CD4-positive, alpha-beta memory T cell (primary cell): ENCODE results near the gene GTF2H1. TPM values are rescaled to one million over a fixed set of nuclear protein-coding genes. Genes with fewer than 3 reads are reported as not detected.

Experiments
- CTCF ChIA-PET: fragments of 350-600 bp; sonication (Branson Sonifier 250); formaldehyde crosslinking; loops from one replicate; lab custom pipeline; 2021; ENCODE audit warnings: inconsistent platforms; ENCODE audit not compliant: partially characterized antibody; lab: Charles Lee
- POLR2A ChIA-PET: fragments of 350-600 bp; sonication (Branson Sonifier 250); formaldehyde crosslinking; loops from one replicate; lab custom pipeline; 2021; ENCODE audit not compliant: partially characterized antibody; lab: Charles Lee
- DNase-seq, 5 donors: peaks; one replicate each; pipeline versions ENCODE4 v3.0.0 to v3.0.0-alpha.2; 2020 to 2022; ENCODE audit warnings: mixed read lengths in 1 of 5
- H3K27ac ChIP-seq: one replicate; pipeline ENCODE4 v1.7.0; 2013; ENCODE audit warnings: low read depth, low read length
- H3K27me3 ChIP-seq: 2 replicates; pipeline ENCODE4 v1.7.0; 2013; ENCODE audit warnings: mild to moderate bottlenecking, low read length, moderate library complexity; ENCODE audit not compliant: insufficient read depth
- H3K36me3 ChIP-seq: 2 replicates; pipeline ENCODE4 v1.7.0; 2013; ENCODE audit warnings: mild to moderate bottlenecking, low read length, moderate library complexity; ENCODE audit not compliant: insufficient read depth
- H3K4me1 ChIP-seq: 2 replicates; pipeline ENCODE4 v1.7.0; 2013; ENCODE audit warnings: mild to moderate bottlenecking, low read length, moderate library complexity; ENCODE audit not compliant: insufficient read depth
- H3K4me3 ChIP-seq, 2 donors: one replicate each; pipeline ENCODE4 v1.7.0; 2013; ENCODE audit warnings: low read length in 2 of 2, mild to moderate bottlenecking in 1 of 2
- H3K9me3 ChIP-seq, 2 donors: one replicate each; pipeline ENCODE4 v1.7.0; 2013; ENCODE audit warnings: low read length in 2 of 2, control low read depth in 1 of 2; ENCODE audit not compliant: control insufficient read depth in 1 of 2
- H3K27ac Mint-ChIP-seq, 7 donors: one replicate each; pipeline ENCODE4 v1.8.0; 2020 to 2021; ENCODE audit warnings: mixed read lengths in 7 of 7, mild to moderate bottlenecking in 6 of 7, inconsistent platforms in 3 of 7, moderate library complexity in 3 of 7
- H3K27me3 Mint-ChIP-seq, 2 donors: one replicate each; pipeline ENCODE4 v1.8.0; 2020 to 2021; ENCODE audit warnings: mixed read lengths in 2 of 2
- H3K36me3 Mint-ChIP-seq, 2 donors: one replicate each; pipeline ENCODE4 v1.8.0; 2020 to 2021; ENCODE audit warnings: mixed read lengths in 2 of 2, inconsistent platforms in 1 of 2, mild to moderate bottlenecking in 1 of 2
- H3K4me1 Mint-ChIP-seq, 4 donors: one replicate each; pipeline ENCODE4 v1.8.0; 2020 to 2021; ENCODE audit warnings: mixed read lengths in 4 of 4, mild to moderate bottlenecking in 1 of 4
- H3K4me3 Mint-ChIP-seq, 8 donors: one replicate each; pipeline ENCODE4 v1.8.0; 2020 to 2021; ENCODE audit warnings: mixed read lengths in 8 of 8, mild to moderate bottlenecking in 7 of 8, moderate library complexity in 6 of 8, inconsistent platforms in 3 of 8
- H3K9me3 Mint-ChIP-seq, 8 donors: one replicate each; pipeline ENCODE4 v1.8.0; 2020 to 2021; ENCODE audit warnings: mixed read lengths in 8 of 8, mild to moderate bottlenecking in 5 of 8, inconsistent platforms in 3 of 8, moderate library complexity in 1 of 8
- intact Hi-C: fragments of 100-400 bp; cut with micrococcal nuclease; formaldehyde crosslinking; loops from one replicate; pipeline ENCODE4 v1.15.1; 2023
- polyA plus RNA-seq, 2 donors: library from polyadenylated mRNA; unstranded; fragments of 300-500 nt; fragmentation: Illumina TruSeq; gene quantifications; one replicate each; pipeline ENCODE4 v1.2.3, GENCODE V29; 2021
- total RNA-seq, 2 experiments: library from RNA; stranded (reverse); gene quantifications; one replicate each; pipeline ENCODE4 v1.2.3, GENCODE V29; 2021

GTF2H1 gene
- total RNA-seq, result 10 to 100 TPM; 60.1 to 61.6 TPM
- 10 to 100 TPM; 31.8 to 41.6 TPM for polyA plus RNA-seq

DNA sequence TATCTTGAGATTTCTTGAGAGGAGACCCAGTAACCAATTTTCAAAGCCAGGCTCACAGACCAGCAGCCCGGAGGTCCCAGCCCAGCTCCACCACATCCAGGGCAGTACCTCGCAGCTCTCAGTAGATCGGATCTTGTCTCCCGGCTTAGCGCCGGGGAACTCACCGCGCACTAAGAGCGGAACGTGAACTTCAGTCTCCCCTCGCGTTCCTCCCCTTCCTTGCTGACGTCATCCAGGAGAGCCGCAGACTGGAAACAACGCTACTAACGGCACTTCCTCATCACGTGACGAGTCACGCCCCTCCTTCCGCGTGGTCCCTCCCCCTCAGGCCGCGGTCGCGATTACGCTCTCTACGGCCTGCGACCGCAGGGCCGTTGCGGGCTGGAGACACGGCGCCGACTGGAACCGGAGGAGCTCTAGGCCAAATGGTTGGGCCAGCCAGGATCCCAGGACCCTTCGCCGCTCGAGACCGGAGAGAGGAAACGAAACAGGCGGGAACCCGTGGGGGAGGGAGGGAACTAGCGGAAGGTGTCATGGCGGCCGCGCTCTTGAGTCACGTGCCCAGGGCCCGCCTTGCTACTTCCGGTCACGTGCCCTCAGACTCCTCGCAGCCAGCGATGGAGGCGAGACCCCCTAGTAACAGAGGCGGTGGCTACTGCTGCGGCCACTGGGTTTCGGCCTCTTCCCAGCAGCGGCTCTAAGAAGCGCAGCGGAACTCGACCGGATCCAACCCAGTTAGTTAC lies at the start of gene GTF2H1, which contains the start of gene HPS5:
TSS of gene GTF2H1 (plus strand) at position 599 of the 743 bp plus-strand sequence. CDS start 10,508 bp downstream, outside the sequence.
TSS of gene HPS5 (minus strand) at position 172 of the 743 bp plus-strand sequence. CDS start 4,282 bp downstream, outside the sequence.
- Mint-ChIP-seq H3K27ac (peak within 1 kb of the TSS; percentile 99 to 100 (median 100)), H3K4me1 (peaks cover 50 to 86% (median 66%) of the 10 kb centered on the region in 4 donors), H3K36me3 (peaks cover 8 to 43% of the 10 kb centered on the region in 2 donors), H3K27me3 (no peaks in the 10 kb centered on the region), H3K9me3 (no peaks in the 10 kb centered on the region), H3K4me3 (peak within 1 kb of the TSS; percentile 96 to 99 (median 98))
- peaks cover 65% of the 10 kb centered on the region for H3K4me1 ChIP-seq
- H3K27ac ChIP-seq, result peak within 1 kb of the TSS; percentile 99
- DNase-seq, result peak; percentile 97 to 99 (median 98)
- intact Hi-C loops, result loop anchor here (1.0 to 10.0 kb wide), 6 partner anchors 10 to 312 kb away; partner anchors contain the start of genes SAAL1, SERGEF, SPTY2D1 and TSG101
- H3K4me3 ChIP-seq, result peak within 1 kb of the TSS; percentile 72 to 93
- ChIA-PET POLR2A (interaction anchor here (0.6 to 4.8 kb wide), 32 partner anchors 9 to 1245 kb away, joined by 3 to 171 read pairs (median 3); partner anchors contain the start of genes LDHA, RPS13, SERGEF and SPTY2D1), CTCF (interaction anchor here (1.0 to 1.5 kb wide), 4 partner anchors 9 to 204 kb away, joined by 3 to 6 read pairs (median 4); partner anchors contain the start of gene TSG101)
- no peaks in the 10 kb centered on the region for H3K27me3 ChIP-seq
- H3K9me3 ChIP-seq, result no peaks in the 10 kb centered on the region
- H3K36me3 ChIP-seq, result no peaks in the 10 kb centered on the region

GRCh38 chr11:18277565-18278271 lies 44.6 kb upstream of the GTF2H1 start:
- ChIA-PET CTCF (interaction anchor here (1.1 kb wide), 1 partner anchor 11 kb away, joined by 3 read pairs; no protein-coding TSS in a partner anchor), POLR2A (no interaction called here)
- H3K4me3 ChIP-seq, result no peak overlapping the region
- Mint-ChIP-seq H3K27ac (peak overlapping the region in 1 of 7 donors; percentile 19), H3K9me3 (peaks cover 0 to 2% (median 0%) of the 10 kb centered on the region in 8 donors), H3K4me1 (peaks cover 6 to 17% (median 13%) of the 10 kb centered on the region in 4 donors), H3K36me3 (peaks cover 38 to 57% of the 10 kb centered on the region in 2 donors), H3K27me3 (no peaks in the 10 kb centered on the region), H3K4me3 (no peak overlapping the region)
- H3K4me1 ChIP-seq, result peaks cover 6% of the 10 kb centered on the region
- H3K27ac ChIP-seq, result no peak overlapping the region
- no peak for DNase-seq
- H3K27me3 ChIP-seq, result no peaks in the 10 kb centered on the region
- H3K36me3 ChIP-seq, result peaks cover 7% of the 10 kb centered on the region
- intact Hi-C loops, result no loop called here
- no peaks in the 10 kb centered on the region for H3K9me3 ChIP-seq

- H3K4me3 Mint-ChIP-seq, result peak overlapping the region in 6 of 8 donors; percentile 26 to 85 (median 68)
- no peaks in the 10 kb centered on the region for H3K9me3 Mint-ChIP-seq
- H3K27me3 Mint-ChIP-seq, result no peaks in the 10 kb centered on the region
- Histone ChIP-seq H3K36me3 (peaks cover 14% of the 10 kb centered on the region), H3K27me3 (no peaks in the 10 kb centered on the region), H3K4me3 (no peak overlapping the region), H3K4me1 (peaks cover 6% of the 10 kb centered on the region), H3K9me3 (no peaks in the 10 kb centered on the region), H3K27ac (no peak overlapping the region)
- peaks cover 6 to 17% (median 12%) of the 10 kb centered on the region in 4 donors for H3K4me1 Mint-ChIP-seq
- H3K36me3 Mint-ChIP-seq, result peaks cover 45 to 57% of the 10 kb centered on the region in 2 donors
- intact Hi-C loops, result no loop called here
- ChIA-PET CTCF (interaction anchor here (1.9 kb wide), 1 partner anchor 37 kb away, joined by 6 read pairs; no protein-coding TSS in a partner anchor), POLR2A (no interaction called here)
- no peak for DNase-seq
- H3K27ac Mint-ChIP-seq, result peak overlapping the region; percentile 4 to 88 (median 62)
Observed at GRCh38 chr11:18280438-18281045, 41.8 kb upstream of the GTF2H1 start.

DNA sequence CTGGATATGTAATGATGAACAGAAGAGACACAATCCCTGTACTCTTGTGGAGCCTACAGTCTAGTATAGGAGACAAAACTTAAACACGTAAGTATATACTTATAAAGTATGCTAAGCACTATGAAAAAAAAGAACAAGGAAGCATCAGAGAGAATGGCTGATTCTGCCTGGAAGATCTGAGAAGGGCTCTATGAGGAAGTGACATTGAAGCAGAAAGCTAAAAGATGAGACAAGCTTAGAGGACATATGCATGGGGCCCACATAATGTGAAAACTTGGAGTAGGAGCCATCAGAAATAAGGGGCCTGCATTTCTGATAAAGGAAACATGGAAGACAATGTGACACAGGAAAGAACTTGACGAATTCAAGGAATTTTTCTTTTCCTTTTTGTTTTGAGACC lies 39.7 kb upstream of the GTF2H1 start:
- H3K4me1 ChIP-seq, result peaks cover 6% of the 10 kb centered on the region
- no peaks in the 10 kb centered on the region for H3K27me3 ChIP-seq
- CTCF ChIA-PET, result no interaction called here
- Mint-ChIP-seq H3K36me3 (peaks cover 61 to 64% of the 10 kb centered on the region in 2 donors), H3K27ac (peak overlapping the region in 3 of 7 donors; percentile 52 to 81 (median 76)), H3K9me3 (no peaks in the 10 kb centered on the region), H3K27me3 (no peaks in the 10 kb centered on the region), H3K4me1 (peaks cover 6 to 17% (median 12%) of the 10 kb centered on the region in 4 donors), H3K4me3 (no peak overlapping the region)
- no peak overlapping the region for H3K27ac ChIP-seq
- DNase-seq, result no peak
- H3K4me3 ChIP-seq, result no peak overlapping the region
- H3K9me3 ChIP-seq, result no peaks in the 10 kb centered on the region
- POLR2A ChIA-PET, result no interaction called here
- intact Hi-C loops, result no loop called here
- H3K36me3 ChIP-seq, result peaks cover 23% of the 10 kb centered on the region

DNA sequence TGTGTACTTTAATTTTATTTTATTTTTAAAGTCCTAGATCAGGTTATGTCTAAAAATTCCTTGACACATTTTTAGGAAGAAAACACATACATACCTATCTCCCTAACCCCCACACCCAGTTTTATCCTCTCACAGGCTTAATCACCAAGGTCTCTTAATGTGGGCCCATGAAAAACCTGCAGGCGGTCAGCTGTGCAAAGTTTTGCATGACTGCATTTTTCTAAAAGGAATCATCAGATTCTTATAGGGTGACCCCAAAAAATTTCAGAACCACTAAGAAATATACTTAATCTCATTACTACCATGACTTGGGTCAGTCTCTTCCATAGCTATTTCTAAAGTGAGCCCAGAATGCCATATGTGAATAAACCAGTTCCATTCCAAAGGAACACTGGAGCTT lies 36.5 kb upstream of the GTF2H1 start:
- Mint-ChIP-seq H3K9me3 (no peaks in the 10 kb centered on the region), H3K27ac (no peak overlapping the region), H3K27me3 (no peaks in the 10 kb centered on the region), H3K36me3 (peaks cover 60 to 64% of the 10 kb centered on the region in 2 donors), H3K4me1 (peaks cover 0 to 6% (median 2%) of the 10 kb centered on the region in 4 donors), H3K4me3 (no peak overlapping the region)
- Histone ChIP-seq H3K36me3 (peaks cover 29% of the 10 kb centered on the region), H3K9me3 (no peaks in the 10 kb centered on the region), H3K27ac (no peak overlapping the region), H3K4me1 (peaks cover 2% of the 10 kb centered on the region), H3K27me3 (no peaks in the 10 kb centered on the region), H3K4me3 (no peak overlapping the region)
- intact Hi-C loops, result no loop called here
- POLR2A ChIA-PET, result interaction anchor here (1.4 kb wide), 1 partner anchor 12 kb away, joined by 3 read pairs; no protein-coding TSS in a partner anchor
- DNase-seq, result no peak
- CTCF ChIA-PET, result interaction anchor here (0.8 kb wide), 1 partner anchor 28 kb away, joined by 4 read pairs; no protein-coding TSS in a partner anchor

DNA sequence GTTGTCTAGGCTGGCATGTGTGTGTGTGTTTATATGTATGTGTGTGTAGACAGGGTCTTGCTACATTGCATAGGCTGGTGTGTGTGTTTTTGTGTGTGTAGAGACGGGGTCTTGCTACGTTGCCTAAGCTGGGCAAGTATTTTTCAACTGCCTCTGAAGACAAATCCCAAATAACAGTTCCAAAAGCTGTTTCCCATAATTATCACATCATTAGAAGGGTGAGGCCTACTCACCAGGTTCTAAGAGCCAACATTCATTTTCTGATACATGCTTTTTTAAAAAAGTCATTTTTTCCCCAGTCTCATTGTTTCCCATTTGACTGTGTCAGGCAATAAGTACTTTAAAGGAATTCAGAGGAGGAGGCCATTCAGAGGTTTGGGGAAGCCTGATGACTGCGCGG lies 33.5 kb upstream of the GTF2H1 start:
- no peaks in the 10 kb centered on the region for H3K4me1 ChIP-seq
- H3K27me3 Mint-ChIP-seq, result no peaks in the 10 kb centered on the region
- ChIA-PET CTCF (interaction anchor here (1.4 kb wide), 1 partner anchor 12 kb away, joined by 3 read pairs; no protein-coding TSS in a partner anchor), POLR2A (no interaction called here)
- H3K4me1 Mint-ChIP-seq, result no peaks in the 10 kb centered on the region
- H3K9me3 Mint-ChIP-seq, result no peaks in the 10 kb centered on the region
- no peak for DNase-seq
- no peak overlapping the region for H3K27ac ChIP-seq
- no peaks in the 10 kb centered on the region for H3K9me3 ChIP-seq
- peaks cover 34% of the 10 kb centered on the region for H3K36me3 ChIP-seq
- peaks cover 65 to 72% of the 10 kb centered on the region in 2 donors for H3K36me3 Mint-ChIP-seq
- intact Hi-C loops, result no loop called here
- peak overlapping the region in 1 of 7 donors; percentile 32 for H3K27ac Mint-ChIP-seq
- H3K27me3 ChIP-seq, result no peaks in the 10 kb centered on the region
- peak overlapping the region in 1 of 8 donors; percentile 40 for H3K4me3 Mint-ChIP-seq
- H3K4me3 ChIP-seq, result no peak overlapping the region
